ENCODE results near the gene MRPS24. TPM values are rescaled to one million over a fixed set of nuclear protein-coding genes. Genes with fewer than 3 reads are reported as not detected.
A peak's percentile ranks its signal among the peaks of the same experiment; 100 is the strongest.

MRPS24 gene
- total and polyA plus RNA-seq, 8 donors: 42.2 to 77.0 (median 59.4) TPM

DNA sequence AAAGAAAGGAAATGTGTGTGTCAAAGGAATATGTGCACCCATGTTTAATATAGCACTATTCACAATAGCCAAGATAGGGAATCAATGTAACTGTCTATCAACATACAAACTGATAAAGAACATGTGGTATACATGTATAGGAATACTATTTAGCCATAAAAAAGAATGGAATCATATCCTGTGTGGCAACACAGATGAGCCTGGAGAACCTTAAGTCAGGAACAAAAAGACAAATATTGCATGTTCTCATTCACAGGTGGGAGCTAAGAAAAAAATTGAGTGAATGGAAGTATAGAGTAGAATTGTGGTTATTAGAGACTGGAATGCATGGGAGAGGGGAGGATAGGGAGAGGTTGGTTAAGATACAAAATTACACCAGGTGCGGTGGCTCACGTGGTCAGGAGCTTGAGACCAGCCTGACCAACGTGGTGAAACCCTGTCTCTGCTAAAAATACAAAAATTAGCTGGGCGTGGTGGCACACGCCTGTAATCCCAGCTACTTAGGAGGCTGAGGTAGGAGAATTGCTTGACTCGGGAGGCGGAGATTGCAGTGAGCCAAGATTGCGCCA, 26.6 kb upstream of the MRPS24 start:
- 92 to 93% methylated on average over 8 of the region's 8 CpGs for WGBS, 2 donors
- peaks cover 0 to 17% (median 9%) of the 10 kb centered on the region in 3 donors for H3K4me1 ChIP-seq
- no peak for ATAC-seq
- no peaks in the 10 kb centered on the region for H3K27me3 ChIP-seq
- no peak for DNase-seq
- H3K4me3 ChIP-seq: no peak overlapping the region
- TF ChIP-seq, protein P1, sequence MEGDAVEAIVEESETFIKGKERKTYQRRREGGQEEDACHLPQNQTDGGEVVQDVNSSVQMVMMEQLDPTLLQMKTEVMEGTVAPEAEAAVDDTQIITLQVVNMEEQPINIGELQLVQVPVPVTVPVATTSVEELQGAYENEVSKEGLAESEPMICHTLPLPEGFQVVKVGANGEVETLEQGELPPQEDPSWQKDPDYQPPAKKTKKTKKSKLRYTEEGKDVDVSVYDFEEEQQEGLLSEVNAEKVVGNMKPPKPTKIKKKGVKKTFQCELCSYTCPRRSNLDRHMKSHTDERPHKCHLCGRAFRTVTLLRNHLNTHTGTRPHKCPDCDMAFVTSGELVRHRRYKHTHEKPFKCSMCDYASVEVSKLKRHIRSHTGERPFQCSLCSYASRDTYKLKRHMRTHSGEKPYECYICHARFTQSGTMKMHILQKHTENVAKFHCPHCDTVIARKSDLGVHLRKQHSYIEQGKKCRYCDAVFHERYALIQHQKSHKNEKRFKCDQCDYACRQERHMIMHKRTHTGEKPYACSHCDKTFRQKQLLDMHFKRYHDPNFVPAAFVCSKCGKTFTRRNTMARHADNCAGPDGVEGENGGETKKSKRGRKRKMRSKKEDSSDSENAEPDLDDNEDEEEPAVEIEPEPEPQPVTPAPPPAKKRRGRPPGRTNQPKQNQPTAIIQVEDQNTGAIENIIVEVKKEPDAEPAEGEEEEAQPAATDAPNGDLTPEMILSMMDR (IDR thresholded peaks at IDR 0.05): no peak
- no peak overlapping the region for H3K27ac ChIP-seq
- H3K36me3 ChIP-seq: no peaks in the 10 kb centered on the region
- no peak for FAIRE-seq
- no peaks in the 10 kb centered on the region for H3K9me3 ChIP-seq
- intact Hi-C loops (cut with DNase I): no loop called here

DNA sequence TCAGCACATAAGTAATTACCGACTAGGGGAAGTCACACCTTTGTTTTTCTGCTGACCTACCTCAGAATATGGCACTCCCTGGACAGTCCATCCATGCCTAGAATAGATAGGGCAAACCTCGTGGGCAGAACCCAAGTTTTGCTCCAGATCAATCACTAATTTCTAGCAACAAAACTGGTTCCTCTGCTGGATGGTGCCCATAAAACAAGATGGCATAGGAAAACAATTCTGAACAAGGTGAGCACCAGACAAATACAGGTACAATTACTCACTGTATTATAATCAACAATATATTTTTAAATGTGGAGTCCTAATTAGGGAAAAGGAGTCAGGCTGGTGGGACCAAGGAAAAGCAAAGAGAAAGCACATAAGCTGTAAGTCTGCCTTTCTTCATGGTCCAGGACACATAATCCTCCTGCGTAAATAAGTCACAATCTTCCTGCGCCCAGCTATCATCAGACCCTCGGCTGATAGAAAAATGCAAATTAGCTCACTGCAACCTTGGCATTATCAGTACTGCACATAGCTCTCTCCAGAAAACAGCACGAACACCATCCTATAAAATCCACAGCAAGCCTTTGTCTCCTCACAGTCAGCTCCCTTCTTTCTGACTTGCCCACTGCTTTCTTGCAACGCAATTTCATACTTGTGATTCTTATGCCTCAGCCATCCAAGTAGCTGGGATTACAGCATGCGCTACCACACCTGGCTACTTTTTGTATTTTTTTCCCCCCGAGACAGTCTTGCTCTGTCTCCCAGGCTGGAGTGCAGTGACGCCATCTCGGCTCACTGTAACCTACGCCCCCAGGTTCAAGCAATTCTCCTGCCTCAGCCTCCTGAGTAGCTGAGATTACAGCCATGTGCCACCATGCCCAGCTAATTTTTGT, 22.0 kb upstream of the MRPS24 start:
- H3K36me3 ChIP-seq: no peaks in the 10 kb centered on the region
- intact Hi-C loops (cut with DNase I): no loop called here
- H3K4me1 ChIP-seq: peaks cover 0 to 17% (median 10%) of the 10 kb centered on the region in 3 donors
- no peak overlapping the region for H3K27ac ChIP-seq
- TF ChIP-seq, protein P1 (IDR thresholded peaks at IDR 0.05): no peak
- WGBS, 2 donors: 42 to 56% methylated on average over 12 of the region's 12 CpGs
- peak in 1 of 4 donors; percentile 8 for ATAC-seq
- FAIRE-seq: no peak
- no peak for DNase-seq
- no peaks in the 10 kb centered on the region for H3K27me3 ChIP-seq
- no peaks in the 10 kb centered on the region for H3K9me3 ChIP-seq
- H3K4me3 ChIP-seq: no peak overlapping the region

DNA sequence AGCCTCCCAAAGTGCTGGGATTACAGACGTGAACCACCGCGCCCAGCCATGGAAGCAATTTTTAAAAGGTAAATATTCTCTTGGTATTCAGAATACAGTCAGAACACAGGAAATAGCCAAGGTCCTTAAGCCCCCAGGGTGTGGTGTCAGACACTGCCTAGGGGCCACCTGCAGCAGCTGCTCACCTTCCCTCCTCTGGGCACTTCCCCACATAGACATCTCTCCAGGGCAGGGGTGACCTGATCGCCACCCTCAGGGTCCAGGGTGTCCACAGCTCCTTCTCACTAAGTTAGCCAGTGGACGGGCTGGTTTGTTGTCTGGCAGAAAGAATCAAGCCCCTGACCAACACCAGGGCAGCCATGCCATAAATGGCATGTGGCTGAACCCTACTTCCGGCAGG, 21.2 kb upstream of the MRPS24 start:
- H3K4me3 ChIP-seq: no peak overlapping the region
- H3K27me3 ChIP-seq: no peaks in the 10 kb centered on the region
- ATAC-seq (no peak), DNase-seq (no peak), FAIRE-seq (no peak)
- peaks cover 0 to 7% (median 3%) of the 10 kb centered on the region in 3 donors for H3K36me3 ChIP-seq
- TF ChIP-seq, protein P1 (IDR thresholded peaks at IDR 0.05): no peak
- no peak overlapping the region for H3K27ac ChIP-seq
- intact Hi-C loops (cut with DNase I): no loop called here
- peaks cover 0 to 17% (median 10%) of the 10 kb centered on the region in 3 donors for H3K4me1 ChIP-seq
- 93 to 96% methylated on average over 6 of the region's 6 CpGs for WGBS, 2 donors
- no peaks in the 10 kb centered on the region for H3K9me3 ChIP-seq

DNA sequence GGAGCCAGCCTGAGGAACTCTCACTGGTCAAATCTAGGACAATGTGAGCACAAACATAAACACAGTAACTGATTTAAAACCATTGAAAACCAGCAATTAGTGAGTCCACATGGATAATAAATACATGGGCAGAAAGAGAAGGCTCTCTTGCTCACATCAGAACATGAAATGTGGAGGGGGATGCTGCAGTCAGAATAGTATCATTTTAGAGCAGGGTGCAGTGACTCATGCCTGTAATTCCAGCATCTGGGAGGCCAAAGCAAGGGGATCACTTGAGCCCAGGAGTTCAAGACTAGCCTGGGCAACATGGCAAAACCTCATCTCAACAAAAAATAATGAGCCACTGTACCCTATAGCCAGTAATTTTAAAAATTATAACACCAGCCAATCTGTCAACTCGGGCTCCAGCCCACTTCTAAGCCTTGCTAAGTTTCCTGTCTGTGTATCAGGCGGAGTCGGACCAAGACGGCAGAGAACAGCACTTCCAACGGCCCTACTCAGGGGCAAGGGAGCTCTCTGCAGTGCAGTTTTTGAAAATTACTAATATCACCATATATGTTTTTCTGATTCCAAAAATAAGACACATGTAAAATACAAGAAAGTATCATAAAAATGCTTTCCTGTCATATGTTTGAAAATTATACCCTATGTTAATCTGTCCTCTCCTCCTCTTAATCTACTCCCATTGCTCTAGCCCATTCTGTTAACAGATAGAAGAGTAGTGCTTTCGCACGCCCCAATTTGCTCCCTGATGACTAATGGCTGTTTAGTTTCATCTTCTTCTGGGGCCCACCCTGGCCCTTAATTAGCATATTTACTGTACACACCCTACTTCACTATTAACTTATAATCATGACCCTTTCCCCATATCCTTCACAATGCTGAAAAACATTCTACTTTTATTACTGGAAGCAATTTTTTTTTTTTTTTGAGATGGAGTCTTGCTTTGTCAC, 20.0 kb upstream of the MRPS24 start:
- DNase-seq (no peak), FAIRE-seq (no peak), ATAC-seq (no peak)
- TF ChIP-seq, protein P1 (IDR thresholded peaks at IDR 0.05): no peak
- peaks cover 0 to 16% (median 3%) of the 10 kb centered on the region in 3 donors for H3K36me3 ChIP-seq
- H3K27ac ChIP-seq: no peak overlapping the region
- H3K27me3 ChIP-seq: no peaks in the 10 kb centered on the region
- no peak overlapping the region for H3K4me3 ChIP-seq
- intact Hi-C loops (cut with DNase I): no loop called here
- peaks cover 0 to 17% (median 10%) of the 10 kb centered on the region in 3 donors for H3K4me1 ChIP-seq
- WGBS, 2 donors: 87 to 96% methylated on average over 7 of the region's 7 CpGs
- H3K9me3 ChIP-seq: no peaks in the 10 kb centered on the region
